CD4-positive, alpha-beta T cell treated with Interleukin-1 beta for 1 hour (primary cell): Measurements from ENCODE around the gene FAM72B.
A peak's percentile ranks its signal among the peaks of the same experiment; 100 is the strongest.
"Not testable (repeated sequence)": the region's sequence is repeated elsewhere in the genome, so short reads cannot be mapped to it uniquely, and the experiment has no call there.

Experiments used
- DNase-seq, 2 donors: peaks; one replicate each; pipeline ENCODE4 v3.0.0-alpha.2; 2020 to 2022

The FAM72B gene

DNA sequence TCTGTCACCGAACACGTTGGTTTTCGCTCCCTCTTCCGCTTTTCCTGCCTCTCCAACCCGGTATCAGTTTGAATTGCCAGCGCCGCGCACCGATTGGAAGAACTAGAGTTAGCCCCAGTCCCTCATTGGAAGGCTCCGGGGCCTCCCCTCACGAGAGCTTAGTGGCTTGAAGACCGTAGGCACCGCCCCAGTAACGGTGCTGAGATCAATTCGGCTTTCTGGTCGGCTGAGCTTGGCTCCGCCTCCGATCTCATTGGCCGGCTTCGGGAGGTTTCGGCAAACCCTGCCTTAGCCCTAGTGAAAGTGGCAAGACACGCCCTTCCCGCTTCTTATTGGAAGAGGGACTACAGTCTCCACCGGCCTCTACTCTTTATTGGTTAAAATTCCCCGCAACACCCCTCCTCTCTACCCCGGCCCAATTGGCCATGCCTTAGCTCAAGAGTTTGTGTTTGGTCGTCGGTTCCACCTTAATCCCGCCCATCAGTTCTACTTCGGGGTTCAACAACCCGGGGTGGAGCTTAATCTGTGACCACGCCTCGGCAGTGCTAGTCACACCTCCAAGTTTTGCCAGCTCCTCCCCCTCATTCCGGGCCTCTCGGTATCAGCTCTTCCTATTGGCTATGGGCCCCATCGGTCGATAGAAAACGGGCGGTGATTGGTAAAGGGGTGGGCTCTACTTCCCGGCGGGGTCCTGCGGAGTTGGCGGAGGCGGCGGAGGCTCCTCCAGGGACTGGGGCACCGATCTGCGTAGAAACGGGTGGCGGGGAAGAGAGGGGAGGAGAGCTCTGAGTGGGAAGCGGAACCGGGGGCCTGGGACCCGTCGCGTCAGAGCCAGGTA, at the start of gene FAM72B, which contains the start of gene SRGAP2C:
Gene FAM72B (minus strand): TSS at position 51 of the 838 bp plus-strand sequence. CDS start 851 bp downstream, outside the sequence.
Gene SRGAP2C (plus strand): TSS at position 686 of the 838 bp plus-strand sequence. CDS start 2,472 bp downstream, outside the sequence.
- DNase-seq, result peak; percentile 97 to 98

DNA sequence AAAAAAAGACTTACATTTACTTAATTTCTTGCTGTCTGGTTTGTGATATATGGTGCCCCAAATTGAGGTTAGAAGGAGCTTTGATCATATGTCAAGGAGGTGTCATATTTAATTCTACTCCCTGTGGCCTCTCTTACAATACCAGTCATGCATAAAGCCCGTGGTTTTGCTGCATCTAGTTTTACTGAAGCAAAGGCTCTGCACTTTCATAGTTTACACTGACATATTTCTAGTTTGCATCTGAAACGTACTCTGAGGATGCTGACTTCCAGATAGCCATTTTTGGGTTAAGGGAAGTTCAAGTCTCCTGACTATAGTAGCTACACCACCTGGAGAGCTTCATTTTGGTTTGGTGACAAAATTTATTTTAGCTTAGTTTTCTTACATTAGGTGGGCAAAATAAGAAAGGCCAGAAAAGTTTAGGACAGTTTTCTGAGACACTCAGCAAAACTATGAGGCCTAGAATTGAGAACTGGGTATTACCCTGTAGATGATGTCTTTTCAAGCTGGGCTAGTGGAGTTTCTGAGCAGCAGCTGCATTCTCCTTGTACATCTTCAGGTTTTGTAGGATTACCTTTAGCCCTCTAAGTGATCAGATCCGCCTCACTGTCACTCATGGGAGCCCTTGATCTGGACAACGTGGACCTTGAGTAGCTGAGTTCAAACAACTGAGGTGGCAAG, 48.4 kb upstream of the FAM72B start:
- DNase-seq, result not testable (repeated sequence)

DNA sequence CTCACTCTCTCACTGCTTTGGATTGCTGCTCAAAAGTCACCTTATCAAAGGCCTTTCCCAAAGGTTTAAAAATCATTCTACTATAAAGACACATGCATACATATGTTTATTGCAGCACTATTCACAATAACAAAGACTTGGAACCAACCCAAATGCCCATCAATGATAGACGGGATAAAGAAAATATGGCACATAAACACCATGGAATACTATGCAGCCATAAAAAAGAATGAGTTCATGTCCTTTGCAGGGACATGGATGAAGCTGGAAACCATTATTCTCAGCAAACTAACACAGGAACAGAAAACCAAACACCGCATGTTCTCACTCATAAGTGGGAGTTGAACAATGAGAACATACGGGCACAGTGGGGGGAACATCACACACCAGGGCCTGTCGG, 46.5 kb upstream of the FAM72B start:
- DNase-seq, result not testable (repeated sequence)

DNA sequence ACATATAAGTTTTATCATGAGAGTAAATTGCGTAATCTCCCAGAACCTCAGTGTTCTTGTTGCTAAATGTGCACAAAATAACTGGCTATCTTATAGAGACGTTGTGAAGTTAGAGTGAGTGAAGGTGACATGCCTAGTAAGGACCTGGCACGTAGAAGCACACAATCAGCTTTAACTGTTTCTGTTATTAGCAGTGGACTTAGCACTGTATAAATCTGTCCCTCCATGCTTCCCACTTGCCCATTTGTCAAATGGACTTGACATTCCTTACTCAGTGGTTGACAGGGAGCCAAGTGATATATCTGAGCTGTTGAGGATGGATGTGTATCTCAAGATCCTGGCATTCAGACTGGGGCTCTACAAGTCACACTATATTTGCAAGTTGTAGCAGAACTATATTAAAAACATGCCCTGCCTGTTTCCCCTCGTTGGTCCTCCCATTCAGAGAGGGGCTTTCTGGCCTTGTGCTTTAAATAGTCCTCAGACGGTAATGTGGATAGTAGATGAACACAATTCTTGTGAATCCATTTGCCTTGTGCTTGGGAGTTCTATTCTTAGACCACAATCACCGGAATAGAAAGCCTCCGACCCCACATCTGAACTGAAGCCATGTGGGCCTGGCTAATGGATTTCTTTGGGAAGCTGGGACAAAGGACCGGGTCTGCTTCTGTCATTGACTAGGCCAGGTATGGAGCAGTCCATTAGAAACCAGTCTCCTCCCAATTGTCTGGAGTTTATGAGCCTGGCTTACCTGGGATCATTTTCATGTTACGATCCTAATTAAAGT, 43.6 kb upstream of the FAM72B start:
- DNase-seq, result not testable (repeated sequence)

DNA sequence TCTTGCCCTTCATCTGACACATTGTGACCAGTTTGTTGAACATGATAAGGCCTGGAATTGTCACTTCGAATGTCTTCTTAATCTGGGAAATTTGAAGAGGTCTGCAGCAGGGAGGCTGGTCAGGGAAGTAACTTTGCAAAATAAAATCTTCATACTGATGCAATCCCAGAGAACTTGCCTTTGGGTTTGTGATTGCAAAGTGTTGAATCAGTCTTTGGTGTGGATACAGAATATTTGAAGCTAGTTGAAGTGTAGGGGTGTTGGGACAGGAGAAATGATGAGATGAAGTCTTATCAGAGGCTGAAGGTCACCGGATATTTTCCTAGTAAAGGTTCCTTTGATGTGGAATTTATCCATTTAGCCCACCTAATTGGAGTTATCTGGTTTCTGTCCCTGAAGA, 42.8 kb upstream of the FAM72B start:
- DNase-seq, result not testable (repeated sequence)

DNA sequence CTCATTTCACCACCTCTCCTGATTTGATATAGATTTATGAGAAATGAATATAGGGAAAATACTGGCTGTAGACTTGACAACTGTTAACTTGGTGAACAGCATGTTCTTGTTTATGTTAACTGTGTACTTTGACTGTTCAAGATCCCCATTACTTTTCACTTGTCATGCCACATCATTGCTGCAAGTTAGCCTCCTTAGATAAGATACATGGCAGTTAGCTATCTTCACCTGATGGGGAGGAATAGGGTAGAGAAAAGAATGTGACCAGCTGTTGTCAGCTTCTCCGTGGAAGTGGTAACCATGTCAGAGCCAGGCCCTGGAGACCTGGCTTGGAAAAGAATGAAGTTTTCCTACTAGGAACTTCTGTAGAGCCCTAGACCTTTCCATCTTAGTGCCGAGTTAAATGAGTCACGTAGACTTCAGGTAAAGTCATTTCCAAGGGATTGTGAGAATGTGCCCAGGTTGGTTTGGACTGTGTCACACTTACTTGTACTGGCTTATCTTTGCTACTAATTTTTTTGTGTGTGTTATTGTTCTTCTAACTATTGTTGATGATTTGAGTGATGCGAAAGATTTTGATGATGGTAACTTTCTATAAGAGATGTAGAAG, 42.3 kb upstream of the FAM72B start:
- DNase-seq, result not testable (repeated sequence)

DNA sequence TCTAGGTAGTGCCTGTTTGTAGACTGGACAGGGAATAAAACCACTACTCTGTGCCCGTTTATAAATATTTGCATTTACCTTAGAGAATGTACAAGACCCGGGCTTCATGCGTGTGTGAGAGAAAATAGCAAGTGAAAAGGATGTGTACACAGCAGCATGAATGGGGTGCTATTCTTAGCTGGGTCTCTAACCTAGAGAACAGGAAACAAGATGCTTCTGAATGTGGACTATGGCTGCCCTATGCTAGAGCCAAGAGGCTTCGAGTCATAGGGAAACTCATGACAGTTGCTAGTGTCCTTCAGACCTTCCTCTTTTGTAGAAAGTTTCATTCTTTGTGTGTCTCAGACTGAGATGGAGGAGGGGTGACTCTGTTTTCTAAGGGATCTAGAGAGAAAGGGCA, 40.6 kb upstream of the FAM72B start:
- not testable (repeated sequence) for DNase-seq

DNA sequence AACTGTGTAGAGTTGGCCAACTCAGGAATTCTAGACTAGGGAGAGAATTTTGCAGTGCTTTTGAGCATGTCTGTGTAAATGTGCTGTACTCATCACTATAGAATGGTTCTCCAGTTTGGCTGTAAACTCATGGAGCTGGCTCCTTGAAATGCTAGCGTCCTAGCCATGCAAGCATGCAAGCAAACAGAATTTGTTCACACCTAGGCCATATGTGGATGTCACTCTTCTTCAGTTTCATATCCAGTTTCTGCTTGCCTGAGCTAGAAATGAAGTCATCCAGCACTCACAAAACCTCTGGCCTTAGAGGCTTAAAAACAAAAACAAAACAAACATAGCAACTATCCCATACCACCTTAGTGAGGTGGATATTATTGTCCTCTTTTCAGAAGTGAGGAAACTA, 37.6 kb upstream of the FAM72B start:
- DNase-seq, result peak in 1 of 2 donors; percentile 11

DNA sequence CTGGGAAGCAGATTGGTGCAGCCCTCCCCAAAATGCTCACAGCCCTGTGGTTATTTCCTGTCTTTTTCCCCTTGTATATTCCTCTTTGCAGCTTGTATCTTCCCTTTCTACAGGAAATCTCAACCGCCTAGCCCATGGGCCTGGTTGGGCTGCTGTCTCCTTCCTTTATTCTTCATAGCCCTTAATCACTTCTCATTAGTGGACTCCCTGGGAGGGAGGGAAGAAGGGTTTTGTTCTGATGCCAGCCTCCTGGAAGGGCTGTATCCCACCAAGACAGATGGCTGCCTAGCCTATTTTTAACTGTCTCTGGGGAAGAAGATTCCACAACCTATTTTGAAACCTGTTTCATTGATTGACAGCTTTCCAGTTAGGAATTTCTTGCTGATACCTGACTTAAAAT, 32.5 kb upstream of the FAM72B start:
- not testable (repeated sequence) for DNase-seq

DNA sequence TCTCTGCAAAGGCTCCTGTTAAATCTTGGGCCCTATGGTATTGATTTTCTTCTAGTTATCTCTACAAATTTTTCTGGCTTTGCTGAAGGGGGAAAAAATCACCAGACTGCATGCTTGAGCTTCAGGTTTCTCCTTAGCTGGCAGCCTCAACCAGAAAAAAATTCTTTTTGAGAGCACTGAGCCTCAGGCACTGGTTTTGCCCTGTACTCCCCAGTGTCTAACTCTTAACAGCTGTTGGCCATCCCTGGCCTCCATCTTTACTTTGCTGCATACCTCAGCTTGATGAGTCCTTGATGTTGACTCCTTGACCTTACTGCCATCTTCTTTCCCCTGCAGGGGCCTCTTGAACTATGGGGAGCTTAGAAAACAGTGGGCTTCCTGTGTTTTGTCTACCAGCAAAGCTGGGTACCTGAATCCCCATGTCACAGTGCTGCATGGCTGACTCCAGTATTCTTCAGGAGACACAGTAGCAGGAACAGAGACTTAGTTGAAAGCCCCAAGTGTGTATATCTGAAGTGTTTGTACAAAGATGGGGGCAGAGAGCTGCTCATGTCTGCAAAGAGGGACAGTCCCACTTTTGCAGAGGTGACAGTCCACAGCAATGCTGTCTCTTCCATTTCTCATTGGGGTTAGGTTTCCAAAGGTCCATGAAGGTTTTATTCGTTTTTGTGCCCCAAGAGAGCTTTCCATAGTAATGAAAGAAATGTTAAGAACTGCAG, 31.7 kb upstream of the FAM72B start:
- DNase-seq, result not testable (repeated sequence)

DNA sequence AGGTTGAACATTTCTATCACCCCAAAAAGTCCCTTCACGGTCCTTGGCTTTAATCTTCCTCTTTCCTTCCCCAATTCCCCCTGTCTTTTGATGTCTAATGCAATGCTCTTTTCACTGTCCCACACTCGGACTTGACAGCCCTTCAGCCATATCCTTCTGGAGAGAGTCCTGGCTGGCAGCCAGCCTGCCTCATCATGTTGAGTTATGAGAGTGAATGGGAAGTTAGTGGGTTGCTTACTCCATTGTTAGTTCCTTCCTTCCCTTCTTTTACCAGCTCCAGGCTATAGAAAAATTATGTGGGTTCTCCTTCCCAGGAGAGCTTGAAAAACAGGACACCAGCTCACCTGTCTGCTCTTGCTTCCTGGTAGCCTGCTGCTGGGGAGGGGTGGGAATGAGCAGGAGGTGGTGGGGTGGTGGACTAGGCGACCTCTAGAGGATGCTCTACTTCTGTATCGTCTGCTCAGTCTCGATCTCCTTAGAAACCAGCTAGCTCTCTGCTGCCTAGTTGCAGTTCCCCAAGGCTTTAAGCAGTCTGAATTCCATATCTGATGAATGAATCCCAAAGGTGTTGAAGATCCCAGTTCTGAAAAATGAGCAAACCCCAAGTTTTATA, 30.5 kb upstream of the FAM72B start:
- not testable (repeated sequence) for DNase-seq

DNA sequence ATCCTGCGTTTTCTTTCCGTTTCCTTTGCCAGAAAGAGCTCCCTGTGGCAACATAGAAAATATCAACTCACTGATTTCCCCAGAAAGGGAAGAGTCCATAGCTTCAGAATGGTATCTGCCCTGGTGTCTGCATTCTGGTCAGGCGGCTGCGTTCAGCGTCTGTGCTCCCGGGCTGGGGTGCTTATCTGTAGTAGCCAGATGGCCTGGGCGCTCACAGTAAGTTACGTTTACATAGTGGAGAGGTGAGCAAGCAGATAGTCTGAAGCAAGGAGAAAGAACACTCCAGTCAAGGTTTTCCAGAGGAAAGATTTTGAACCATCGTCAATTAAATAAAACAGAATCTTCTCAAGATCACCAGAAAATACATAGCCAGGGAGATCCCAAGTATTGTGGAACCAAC, 29.4 kb upstream of the FAM72B start:
- not testable (repeated sequence) for DNase-seq

DNA sequence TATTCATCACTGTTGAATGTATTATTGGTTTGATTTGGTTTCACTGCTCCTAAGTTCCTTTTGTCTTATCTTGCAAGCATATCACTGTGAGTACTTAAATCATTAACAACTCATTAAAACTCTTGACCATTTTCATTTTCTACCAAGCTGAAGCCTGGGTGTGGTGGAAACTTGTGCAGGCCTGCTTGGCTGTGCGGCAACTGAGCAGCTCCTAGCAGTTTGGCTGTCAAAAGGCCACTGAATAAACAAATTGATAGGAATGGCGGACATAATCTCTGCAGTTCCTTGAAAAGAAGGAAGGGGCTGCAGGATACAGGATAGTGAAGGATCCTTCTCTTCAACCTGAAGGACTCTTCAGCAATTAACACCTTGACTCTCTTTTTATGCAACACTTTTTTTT, 26.6 kb upstream of the FAM72B start:
- DNase-seq, result not testable (repeated sequence)

DNA sequence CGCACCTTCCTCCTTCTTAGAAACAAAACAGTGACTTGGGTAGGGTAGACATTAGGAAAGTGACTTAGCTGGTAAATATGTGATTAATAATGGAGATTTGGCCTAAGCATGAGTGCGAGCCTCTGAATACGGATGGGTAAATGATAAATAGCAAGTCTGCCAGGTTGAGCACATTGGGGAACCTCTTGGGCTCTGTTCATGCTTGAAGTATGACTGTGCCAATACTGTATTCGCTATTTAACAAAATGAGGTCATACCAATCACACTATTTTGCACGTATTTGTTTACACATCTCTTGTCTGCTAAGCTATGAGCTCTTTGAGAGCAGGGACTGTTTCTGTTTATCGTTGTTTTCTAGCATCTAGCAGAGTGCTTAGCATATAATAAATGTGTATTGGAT, 24.2 kb upstream of the FAM72B start:
- not testable (repeated sequence) for DNase-seq

DNA sequence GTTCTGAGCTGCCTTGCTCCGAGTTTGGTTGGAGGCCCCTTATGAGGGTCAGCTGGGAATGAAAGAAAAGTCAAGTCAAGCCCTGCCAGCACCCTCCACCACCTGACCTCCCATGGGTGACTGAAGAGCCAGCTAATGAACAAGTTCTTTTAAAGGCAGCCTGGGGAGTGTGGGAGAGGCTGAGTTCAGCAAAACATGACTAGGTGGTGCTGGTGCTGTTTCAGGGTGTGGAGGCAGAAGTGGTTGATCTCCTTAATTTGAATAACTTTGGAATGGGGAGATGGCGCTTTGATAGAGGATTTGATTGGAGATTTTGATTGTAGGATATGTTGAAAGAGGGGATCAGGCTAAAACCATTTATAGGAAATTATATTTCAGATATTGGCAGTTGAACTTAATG, 23.2 kb upstream of the FAM72B start:
- DNase-seq, result not testable (repeated sequence)

DNA sequence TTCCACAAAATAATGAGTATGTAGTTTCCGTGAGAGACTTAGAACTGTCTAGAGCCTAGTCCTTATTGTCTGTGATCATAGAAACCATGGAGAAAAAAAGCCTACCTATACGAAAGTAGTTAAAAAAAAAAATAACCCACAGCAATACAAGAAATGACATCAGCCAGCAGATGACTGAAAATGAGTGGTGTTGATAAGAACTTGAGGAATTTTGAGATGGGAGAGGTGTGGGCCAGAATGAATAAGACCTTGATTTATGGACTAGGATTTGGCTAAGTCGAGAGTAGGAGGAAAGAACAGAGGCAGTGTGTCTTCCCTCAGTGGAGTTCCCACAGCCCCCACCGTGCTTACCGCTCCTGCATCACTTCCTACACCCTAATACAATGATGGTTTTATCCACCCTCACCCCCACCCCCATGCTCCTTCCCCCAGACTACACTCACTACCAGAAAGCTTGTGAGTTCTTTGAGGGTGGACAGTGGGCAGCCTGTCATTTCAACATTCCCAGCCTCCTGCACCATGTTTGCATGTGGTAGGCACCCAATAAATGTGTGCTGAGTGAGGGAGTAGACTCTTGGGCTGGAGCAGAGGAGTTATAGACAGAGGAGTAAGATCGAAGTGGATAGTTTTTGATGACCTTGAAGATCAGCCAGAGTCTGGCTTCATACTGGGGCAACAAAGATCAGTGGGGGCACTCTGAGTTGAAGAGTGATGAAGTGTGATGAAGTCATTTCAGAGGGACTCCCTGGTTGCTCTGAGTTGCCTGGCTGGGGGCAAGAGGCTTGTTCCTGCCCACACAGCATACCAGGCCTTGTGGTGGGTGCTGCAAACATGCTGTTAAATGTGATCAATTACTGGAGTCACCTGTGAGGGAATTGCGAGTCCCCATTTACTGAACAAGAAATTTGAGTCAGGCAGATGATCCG, 21.9 kb upstream of the FAM72B start:
- DNase-seq, result not testable (repeated sequence)

DNA sequence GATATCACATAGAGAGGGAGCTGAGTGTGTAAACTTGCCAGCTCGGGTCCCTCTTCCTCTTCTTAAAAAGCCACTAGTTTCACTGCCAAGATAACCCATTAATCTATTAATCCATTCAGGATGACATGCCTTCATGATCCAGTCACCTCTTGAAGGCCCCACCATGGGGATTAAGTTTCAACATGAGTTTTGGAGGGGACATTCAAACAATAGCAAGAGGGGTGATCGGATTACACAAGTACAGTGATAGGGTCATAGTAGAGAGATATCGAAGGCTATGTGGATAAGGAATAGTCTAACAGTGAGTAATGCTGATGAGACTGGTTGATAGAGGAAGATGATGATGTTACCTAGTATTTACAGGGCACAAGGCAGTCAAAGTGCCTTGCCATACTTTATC, 18.8 kb upstream of the FAM72B start:
- not testable (repeated sequence) for DNase-seq

DNA sequence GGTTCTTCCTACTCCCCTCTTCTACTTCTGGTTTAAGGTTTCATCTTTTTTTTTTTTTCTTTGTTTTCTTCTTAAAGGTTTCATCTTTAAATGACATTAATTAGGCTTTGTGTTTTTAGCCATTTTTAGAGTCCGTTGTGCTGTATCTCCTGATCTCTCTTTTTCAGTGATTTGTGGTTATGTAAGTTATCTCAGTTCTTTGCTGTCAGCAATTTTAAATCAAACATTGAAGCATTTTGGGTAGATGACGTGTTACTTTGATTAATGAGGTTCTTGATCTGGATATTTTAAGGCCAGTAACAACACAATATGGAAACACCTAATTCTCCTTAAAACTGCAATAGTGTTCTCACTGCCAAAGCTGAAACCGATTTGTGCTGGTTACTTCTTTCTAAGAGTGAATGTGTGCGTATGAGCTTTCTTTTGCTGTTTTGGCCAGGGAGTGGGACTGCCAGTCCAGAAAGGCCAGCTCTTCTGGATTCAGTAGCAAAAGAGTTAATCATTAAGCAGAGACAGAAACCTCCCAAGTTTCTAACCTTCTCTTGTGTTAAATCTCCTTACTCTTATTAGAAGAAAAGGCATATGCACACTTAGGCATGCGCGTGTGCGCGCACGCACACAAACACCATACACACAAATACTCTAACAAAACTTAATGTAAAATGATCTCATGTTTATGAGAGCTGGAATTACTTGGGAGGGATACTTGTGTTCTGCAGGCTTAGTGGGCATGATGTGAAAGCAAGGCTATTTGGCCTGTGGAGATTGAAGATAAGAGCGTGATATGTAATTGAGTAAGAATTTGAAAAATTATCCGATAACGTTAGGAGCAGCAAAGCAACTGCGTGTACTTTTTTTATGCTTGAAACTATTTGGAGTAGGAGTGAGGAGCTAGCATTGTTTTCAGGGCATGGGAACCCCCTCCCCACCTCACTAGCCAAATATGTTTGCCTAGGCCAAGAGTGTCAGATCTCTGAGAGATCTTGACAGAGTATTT, 17.1 kb upstream of the FAM72B start:
- DNase-seq, result not testable (repeated sequence)

DNA sequence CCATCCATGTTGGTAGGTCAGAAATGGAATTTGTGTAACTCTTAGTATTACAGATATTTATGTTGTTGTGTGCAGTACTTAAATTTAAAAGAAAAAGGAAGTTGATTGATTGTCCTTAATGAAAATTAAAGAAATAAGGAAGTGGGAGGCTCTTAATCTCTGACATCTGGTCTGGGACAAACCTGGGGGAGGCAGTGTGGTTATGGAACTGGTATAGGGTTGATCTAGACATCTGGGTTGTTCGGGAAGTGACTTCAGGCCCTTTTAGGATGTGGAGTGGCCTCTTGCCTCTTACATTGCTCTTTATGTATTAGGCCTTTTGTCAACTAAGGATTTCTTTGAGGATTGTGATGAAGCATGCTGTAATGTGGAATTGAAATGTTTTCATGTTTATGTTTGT, 16.1 kb upstream of the FAM72B start:
- not testable (repeated sequence) for DNase-seq
